AG04449 (cell line): ENCODE results near the gene EYS.

ENCODE experiments used
- CTCF ChIA-PET: fragments of 350-600 bp; formaldehyde crosslinking; extraction: SDS; loops from one replicate; lab custom pipeline; 2021; ENCODE audit warnings: antibody characterized with exemption; lab: Yijun Ruan, JAX
- POLR2A ChIA-PET: fragments of 400-600, 350-600 bp; formaldehyde crosslinking; extraction: SDS; loops from one replicate; lab custom pipeline; 2020; ENCODE audit warnings: antibody characterized with exemption, inconsistent platforms; lab: Yijun Ruan, JAX
- DNase-seq: peaks from one replicate; pipeline ENCODE4 v3.0.0-alpha.2; 2010; ENCODE audit warnings: low read depth, low spot score
- H3K4me3 ChIP-seq: 2 replicates; pipeline ENCODE4 v1.5.1; 2011; ENCODE audit warnings: low read depth, mild to moderate bottlenecking, control low read depth, low read length
- CTCF ChIP-seq: IDR thresholded peaks from one replicate; pipeline ENCODE4 v1.5.1; 2011; ENCODE audit warnings: mild to moderate bottlenecking, moderate library complexity, low read length, control low read depth, inconsistent platforms; ENCODE audit not compliant: insufficient read depth; ENCODE audit errors: missing control alignments

The EYS gene

GRCh38 chr6:64497634-64498033 lies 1209.4 kb downstream of the EYS start:
- no peak for DNase-seq
- TF ChIP-seq CTCF: no peak
- ChIA-PET POLR2A (no interaction called here), CTCF (no interaction called here)
- no peak overlapping the region for H3K4me3 ChIP-seq

- no peak for DNase-seq
- POLR2A ChIA-PET: no interaction called here
- TF ChIP-seq CTCF: no peak
- CTCF ChIA-PET: no interaction called here
- H3K4me3 ChIP-seq: no peak overlapping the region
Measured at GRCh38 chr6:64489763-64490162, 1217.3 kb downstream of the EYS start.

- ChIA-PET POLR2A (no interaction called here), CTCF (no interaction called here)
Measured at GRCh38 chr6:64486578-64487351, 1220.3 kb downstream of the EYS start.

GRCh38 chr6:64483956-64484499 lies 1223.0 kb downstream of the EYS start:
- no peak overlapping the region for H3K4me3 ChIP-seq
- CTCF ChIA-PET: no interaction called here
- POLR2A ChIA-PET: no interaction called here
- no peak for TF ChIP-seq CTCF
- DNase-seq: no peak

More at GRCh38 chr6:64486578-64487351, 1220.3 kb downstream of the EYS start:
- DNase-seq: no peak
- no peak for TF ChIP-seq CTCF
- H3K4me3 ChIP-seq: no peak overlapping the region

GRCh38 chr6:64482631-64483030 lies 1224.4 kb downstream of the EYS start:
- ChIA-PET POLR2A (no interaction called here), CTCF (no interaction called here)
- DNase-seq: no peak
- no peak for TF ChIP-seq CTCF
- H3K4me3 ChIP-seq: no peak overlapping the region

- no peak for TF ChIP-seq CTCF
- no peak overlapping the region for H3K4me3 ChIP-seq
- POLR2A ChIA-PET: no interaction called here
- DNase-seq: no peak
- CTCF ChIA-PET: no interaction called here
Measured at GRCh38 chr6:64479134-64479533, 1227.9 kb downstream of the EYS start.
